AG04449 (cell line): ENCODE measurements around the gene PLAAT3.

Source experiments
- CTCF ChIA-PET: fragments of 350-600 bp; formaldehyde crosslinking; extraction: SDS; loops from one replicate; lab custom pipeline; 2021; ENCODE audit warnings: antibody characterized with exemption; lab: Yijun Ruan, JAX
- POLR2A ChIA-PET: fragments of 400-600, 350-600 bp; formaldehyde crosslinking; extraction: SDS; loops from one replicate; lab custom pipeline; 2020; ENCODE audit warnings: antibody characterized with exemption, inconsistent platforms; lab: Yijun Ruan, JAX
- DNase-seq: peaks from one replicate; pipeline ENCODE4 v3.0.0-alpha.2; 2010; ENCODE audit warnings: low read depth, low spot score
- H3K4me3 ChIP-seq: 2 replicates; pipeline ENCODE4 v1.5.1; 2011; ENCODE audit warnings: low read depth, mild to moderate bottlenecking, control low read depth, low read length
- TF ChIP-seq, protein P1 (sequence below): IDR thresholded peaks from one replicate; pipeline ENCODE4 v1.5.1; 2011; ENCODE audit warnings: mild to moderate bottlenecking, moderate library complexity, low read length, control low read depth, inconsistent platforms; ENCODE audit not compliant: insufficient read depth; ENCODE audit errors: missing control alignments

The PLAAT3 gene

DNA sequence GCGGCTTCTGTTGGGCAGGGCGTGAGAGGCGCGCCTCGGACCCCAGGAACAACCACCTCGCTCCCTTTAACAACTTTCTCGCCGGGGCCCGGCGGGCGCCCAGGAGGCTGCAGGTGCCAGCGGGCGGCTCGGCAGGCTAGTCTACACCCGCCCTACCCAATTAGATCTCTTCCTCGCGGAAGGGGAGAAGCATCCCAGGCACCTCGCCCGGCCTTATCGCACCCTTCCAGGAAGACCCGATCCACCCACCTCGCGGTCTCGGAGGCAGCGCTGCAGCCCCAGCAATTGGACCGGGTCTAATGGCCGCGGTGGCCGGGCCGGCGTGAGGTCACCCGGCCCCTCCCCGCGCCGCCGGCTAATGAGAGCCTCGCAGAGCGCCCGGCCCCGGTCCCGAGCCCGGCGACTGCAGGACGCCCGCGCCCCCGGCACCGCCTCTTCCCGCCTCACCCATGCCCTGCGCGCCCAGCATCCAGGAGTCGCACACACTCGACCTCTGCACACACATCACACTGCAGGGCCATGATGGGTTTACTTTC, at the start of gene PLAAT3:
PLAAT3 (minus strand) TSS at position 298 of the 536 bp plus-strand sequence. CDS start 419 bp downstream, outside the sequence.
- CTCF ChIA-PET = interaction anchor here (1.1 kb wide), 1 partner anchor 135 kb away, joined by 3 read pairs; no protein-coding TSS in a partner anchor
- no peak for DNase-seq
- POLR2A ChIA-PET = interaction anchor here (1.0 kb wide), 1 partner anchor 12 kb away, joined by 3 read pairs; no protein-coding TSS in a partner anchor

DNA sequence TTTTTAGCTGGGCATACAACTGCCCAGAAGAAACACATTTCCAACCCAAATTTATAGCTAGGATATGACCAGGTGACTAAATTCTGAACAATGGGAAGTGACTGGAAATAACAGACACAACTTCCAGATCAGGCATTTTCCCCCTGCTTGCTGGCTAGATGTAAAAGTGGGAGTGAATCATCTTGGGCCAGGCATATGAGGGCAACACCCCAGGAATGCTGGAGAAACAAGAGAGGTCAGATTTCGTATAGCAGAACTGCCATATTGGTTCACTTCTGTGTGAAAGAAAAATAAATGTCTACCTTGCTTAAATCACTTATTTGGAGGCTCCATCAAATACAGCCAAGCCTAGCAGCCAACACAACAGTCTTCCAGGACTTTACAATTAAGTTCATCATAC, 49.6 kb upstream of the PLAAT3 start:
- DNase-seq = peak; percentile 34
- POLR2A ChIA-PET = interaction anchor here (0.7 kb wide), 1 partner anchor 22 kb away, joined by 4 read pairs; no protein-coding TSS in a partner anchor
- TF ChIP-seq, protein P1, sequence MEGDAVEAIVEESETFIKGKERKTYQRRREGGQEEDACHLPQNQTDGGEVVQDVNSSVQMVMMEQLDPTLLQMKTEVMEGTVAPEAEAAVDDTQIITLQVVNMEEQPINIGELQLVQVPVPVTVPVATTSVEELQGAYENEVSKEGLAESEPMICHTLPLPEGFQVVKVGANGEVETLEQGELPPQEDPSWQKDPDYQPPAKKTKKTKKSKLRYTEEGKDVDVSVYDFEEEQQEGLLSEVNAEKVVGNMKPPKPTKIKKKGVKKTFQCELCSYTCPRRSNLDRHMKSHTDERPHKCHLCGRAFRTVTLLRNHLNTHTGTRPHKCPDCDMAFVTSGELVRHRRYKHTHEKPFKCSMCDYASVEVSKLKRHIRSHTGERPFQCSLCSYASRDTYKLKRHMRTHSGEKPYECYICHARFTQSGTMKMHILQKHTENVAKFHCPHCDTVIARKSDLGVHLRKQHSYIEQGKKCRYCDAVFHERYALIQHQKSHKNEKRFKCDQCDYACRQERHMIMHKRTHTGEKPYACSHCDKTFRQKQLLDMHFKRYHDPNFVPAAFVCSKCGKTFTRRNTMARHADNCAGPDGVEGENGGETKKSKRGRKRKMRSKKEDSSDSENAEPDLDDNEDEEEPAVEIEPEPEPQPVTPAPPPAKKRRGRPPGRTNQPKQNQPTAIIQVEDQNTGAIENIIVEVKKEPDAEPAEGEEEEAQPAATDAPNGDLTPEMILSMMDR = no peak
- no peak overlapping the region for H3K4me3 ChIP-seq
- CTCF ChIA-PET = interaction anchor here (1.2 to 2.4 kb wide), 2 partner anchors 17 to 25 kb away, joined by 5 to 8 read pairs; partner anchors contain the start of gene RTN3

More for the DNA sequence above, at the start of gene PLAAT3:
- peak within 1 kb of the TSS; percentile 61 for H3K4me3 ChIP-seq
- TF ChIP-seq, protein P1 = no peak

DNA sequence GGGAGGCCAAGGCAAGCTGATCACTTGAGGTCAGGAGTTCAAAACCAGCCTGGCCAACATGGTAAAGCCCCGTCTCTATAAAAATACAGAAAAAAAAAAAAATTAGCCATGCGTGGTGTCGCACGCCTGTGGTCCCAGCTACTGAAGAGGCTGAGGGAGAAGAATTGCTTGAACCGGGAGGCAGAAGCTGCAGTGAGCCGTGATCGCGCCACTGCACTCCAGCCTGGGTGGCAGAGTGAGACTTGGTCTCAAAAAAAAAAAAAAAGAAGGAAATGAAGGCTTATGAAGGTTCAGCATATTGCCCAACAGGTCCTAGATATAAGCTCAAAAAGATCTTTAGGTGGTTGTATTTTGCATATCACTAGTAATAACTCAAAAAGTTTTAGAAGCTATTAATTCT, 46.7 kb upstream of the PLAAT3 start:
- POLR2A ChIA-PET = no interaction called here
- TF ChIP-seq, protein P1 = no peak
- CTCF ChIA-PET = interaction anchor here (1.1 to 1.7 kb wide), 3 partner anchors 9 to 25 kb away, joined by 4 to 7 read pairs (median 6); partner anchors contain the start of gene ATL3
- no peak for DNase-seq
- no peak overlapping the region for H3K4me3 ChIP-seq

DNA sequence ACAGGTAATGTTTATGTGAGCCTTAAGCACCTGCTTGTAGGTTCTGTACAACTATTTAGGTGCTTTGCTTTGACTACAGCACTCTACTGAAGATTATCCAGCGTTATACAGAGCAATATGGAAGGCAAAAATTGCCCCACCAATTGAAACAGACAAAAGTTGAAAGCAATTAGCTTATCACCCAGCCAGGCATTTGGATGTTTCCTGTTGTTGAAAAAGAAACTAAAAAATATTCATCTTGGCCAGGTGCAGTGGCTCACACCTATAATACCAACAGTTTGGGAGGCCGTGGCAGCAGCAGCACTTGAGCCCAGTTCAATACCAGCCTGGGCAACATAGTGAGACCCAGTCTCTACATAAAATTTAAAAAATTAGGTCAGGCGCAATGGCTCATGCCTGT, 38.4 kb upstream of the PLAAT3 start:
- POLR2A ChIA-PET = no interaction called here
- DNase-seq = no peak
- CTCF ChIA-PET = interaction anchor here (0.8 to 1.5 kb wide), 4 partner anchors 9 to 14 kb away, joined by 3 to 10 read pairs (median 3); no protein-coding TSS in a partner anchor
- TF ChIP-seq, protein P1 = no peak
- H3K4me3 ChIP-seq = no peak overlapping the region

DNA sequence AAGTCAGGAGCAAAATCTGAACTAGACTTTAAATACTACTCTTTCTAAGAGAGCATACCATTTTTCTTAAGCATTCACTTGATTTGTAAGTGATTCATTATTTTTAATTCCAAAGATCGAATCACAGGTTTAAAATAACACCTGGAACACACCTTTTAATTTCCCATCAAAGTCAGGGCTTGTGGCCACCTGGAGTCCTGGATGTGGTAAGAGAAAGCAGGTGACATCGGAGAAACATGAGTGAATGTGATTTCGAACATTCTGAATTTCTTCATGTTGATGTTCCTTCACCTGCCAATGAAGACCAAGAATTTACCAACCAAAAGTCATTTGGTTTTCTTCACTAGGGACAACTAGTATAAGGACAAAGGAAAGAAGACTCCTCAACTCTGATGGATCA, 29.0 kb upstream of the PLAAT3 start:
- CTCF ChIA-PET = interaction anchor here (1.1 to 12.6 kb wide), 9 partner anchors 8 to 163 kb away, joined by 3 to 194 read pairs (median 3); no protein-coding TSS in a partner anchor

More for the DNA sequence above, 29.0 kb upstream of the PLAAT3 start:
- H3K4me3 ChIP-seq = no peak overlapping the region
- TF ChIP-seq, protein P1 = no peak
- POLR2A ChIA-PET = no interaction called here
- no peak for DNase-seq
